C4-2B (cell line): ENCODE data around the gene WNT4.

Source experiments
- H3K27ac ChIP-seq: fragments of 450-650 bp; 2 replicates; pipeline ENCODE4 v1.5.1; 2017
- CTCF ChIP-seq: fragments of 450-650 bp; conservative IDR thresholded peaks from 2 replicates; pipeline ENCODE4 v1.5.1; 2017; ENCODE audit warnings: mild to moderate bottlenecking
- ZFX ChIP-seq: fragments of 450-650 bp; IDR thresholded peaks from 2 replicates; pipeline ENCODE4 v1.6.1; 2017

WNT4 gene

GRCh38 chr1:22153660-22154437 is 11.0 kb upstream of the WNT4 start:
- no peak overlapping the region for H3K27ac ChIP-seq
- TF ChIP-seq CTCF, result no peak
- TF ChIP-seq ZFX, result no peak

GRCh38 chr1:22150923-22151322 is 8.0 kb upstream of the WNT4 start:
- TF ChIP-seq CTCF (no peak), ZFX (no peak)

DNA sequence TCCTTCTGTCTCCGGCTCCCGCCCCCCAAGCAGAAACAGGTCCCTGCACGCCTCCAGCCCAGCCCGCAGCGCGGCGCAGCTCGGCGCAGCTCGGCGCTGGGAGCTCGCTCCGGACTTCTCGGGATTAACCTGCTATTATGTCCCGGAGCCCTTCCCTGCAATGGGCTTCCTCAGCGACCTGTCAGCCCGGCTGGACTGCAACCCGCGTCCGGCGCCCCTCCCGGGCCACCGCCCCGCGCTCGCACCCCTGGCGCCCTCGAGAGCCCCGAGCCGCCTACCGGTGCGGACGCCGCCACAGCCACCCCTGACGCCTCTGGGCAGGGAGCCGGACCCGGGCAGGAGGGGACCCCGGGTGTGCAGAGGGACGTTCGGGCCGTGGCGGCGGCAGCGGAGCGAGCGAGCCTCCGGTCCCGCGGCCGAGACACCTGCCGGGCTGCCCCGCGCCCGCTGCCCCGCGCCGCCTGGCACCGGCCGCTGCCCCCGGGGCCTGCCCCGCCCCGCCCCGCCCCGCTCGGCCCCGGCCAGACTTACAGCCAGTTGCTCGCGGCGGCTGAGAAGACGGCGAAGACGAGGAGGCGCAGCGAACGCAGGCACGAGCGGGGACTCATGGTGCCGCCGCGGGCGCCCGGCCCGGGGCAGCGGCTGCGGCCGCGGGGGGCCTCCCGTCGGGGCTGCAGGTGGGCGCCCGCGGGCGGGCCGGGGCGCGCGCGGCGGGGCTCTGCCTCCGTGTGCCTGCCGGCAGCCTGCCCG is 407 bp downstream of the WNT4 start:
- H3K27ac ChIP-seq, result no peak overlapping the region; the same call in 1 of the 2 replicates
- TF ChIP-seq CTCF (no peak), ZFX (no peak)

More at GRCh38 chr1:22150923-22151322, 8.0 kb upstream of the WNT4 start:
- H3K27ac ChIP-seq, result no peak overlapping the region

GRCh38 chr1:22141554-22142314 is 1.2 kb downstream of the WNT4 start:
- no peak overlapping the region; the same call in 1 of the 2 replicates for H3K27ac ChIP-seq

GRCh38 chr1:22140694-22141093 is 2.2 kb downstream of the WNT4 start:
- no peak overlapping the region for H3K27ac ChIP-seq
- no peak for TF ChIP-seq CTCF
- TF ChIP-seq ZFX, result no peak

More at GRCh38 chr1:22141554-22142314, 1.2 kb downstream of the WNT4 start:
- TF ChIP-seq ZFX (no peak), CTCF (no peak)

DNA sequence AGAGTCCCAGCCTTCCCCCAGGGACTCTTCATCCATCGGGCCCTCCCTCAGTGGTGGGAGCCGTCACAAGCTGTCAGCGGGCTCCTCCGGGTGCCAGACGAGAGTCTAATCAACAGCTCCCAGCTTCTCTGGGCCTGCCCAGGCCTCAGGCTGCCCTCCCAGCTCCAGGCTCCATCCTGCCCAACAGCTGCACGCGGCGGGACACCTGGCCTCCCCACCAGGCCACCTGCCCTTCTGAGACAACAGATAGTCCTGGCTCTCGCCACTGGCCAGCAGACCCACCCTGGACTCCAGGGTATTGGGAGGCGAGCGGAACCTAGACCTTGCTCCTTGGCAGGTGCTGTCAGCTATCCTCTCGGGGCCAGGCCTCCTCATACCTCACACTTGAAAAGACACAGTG is 3.1 kb downstream of the WNT4 start:
- TF ChIP-seq ZFX, result no peak
- TF ChIP-seq CTCF, result no peak
- H3K27ac ChIP-seq, result no peak overlapping the region

DNA sequence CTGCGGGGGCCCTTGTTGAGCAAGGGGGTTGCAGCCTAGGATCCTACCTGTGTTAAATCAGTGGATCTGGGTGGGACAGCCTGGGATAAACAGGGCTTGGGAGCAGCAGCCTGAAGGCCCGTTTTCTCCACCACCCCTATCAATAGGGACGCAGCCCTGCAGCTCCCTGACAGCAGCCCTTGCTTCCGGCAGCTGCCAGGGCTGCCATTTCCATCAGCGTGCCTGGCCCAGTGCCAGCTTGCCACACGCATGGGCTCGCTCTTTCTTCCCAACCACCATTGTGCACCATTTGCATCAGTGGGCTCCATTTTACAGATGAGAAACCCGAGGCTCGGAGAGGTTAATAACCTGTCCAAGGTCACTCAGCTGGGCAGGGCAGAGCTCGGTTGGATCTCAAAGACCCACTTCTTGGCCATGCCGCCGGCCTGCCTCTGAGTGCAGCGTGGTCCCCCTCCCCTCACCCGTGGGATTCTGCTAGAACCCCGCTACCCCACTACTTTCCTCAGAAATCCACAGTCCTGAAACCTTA is 3.8 kb downstream of the WNT4 start:
- H3K27ac ChIP-seq, result no peak overlapping the region
- TF ChIP-seq CTCF (no peak), ZFX (no peak)
